Activated effector memory CD4-positive, alpha-beta T cell treated with Interleukin-2 at 50 U/mL for 16 hours (primary cell): ENCODE measurements around the gene SYTL3.
"Not testable (repeated sequence)": the region's sequence is repeated elsewhere in the genome, so short reads cannot be mapped to it uniquely, and the experiment has no call there.

Source experiments
- DNase-seq: peaks from one replicate; pipeline ENCODE4 v3.0.0-alpha.2; 2020

The SYTL3 gene

DNA sequence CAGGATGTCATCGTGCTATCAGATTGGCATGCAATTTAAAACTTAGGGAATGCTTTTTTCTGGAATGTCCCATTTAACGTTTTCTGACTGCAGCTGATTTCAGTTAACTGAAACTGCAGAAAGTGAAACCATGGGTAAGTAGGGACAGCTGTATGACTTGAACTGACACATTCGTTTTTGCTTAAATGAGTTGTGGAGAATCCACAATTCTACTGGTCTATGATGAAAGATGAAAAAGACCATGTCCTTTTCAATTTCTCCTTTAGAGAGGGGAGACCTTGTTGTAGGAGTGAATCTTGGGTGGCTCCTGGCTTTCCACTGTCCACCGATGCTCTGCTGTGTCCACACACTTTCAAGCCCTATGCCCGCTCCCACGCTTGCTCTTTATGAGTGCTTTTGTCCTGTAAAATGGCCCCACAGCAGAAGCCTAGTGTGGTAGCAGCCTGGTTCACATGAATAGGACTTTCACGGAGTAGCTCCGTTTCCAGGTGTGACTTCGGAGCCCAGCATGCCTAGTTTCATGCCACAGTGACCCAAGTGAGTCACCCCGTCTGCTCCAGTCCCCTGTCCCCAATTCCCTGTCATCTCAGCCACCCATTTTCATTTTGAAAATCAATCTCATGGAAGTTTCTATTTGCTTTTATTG is 27.2 kb upstream of the SYTL3 start:
- DNase-seq: no peak

DNA sequence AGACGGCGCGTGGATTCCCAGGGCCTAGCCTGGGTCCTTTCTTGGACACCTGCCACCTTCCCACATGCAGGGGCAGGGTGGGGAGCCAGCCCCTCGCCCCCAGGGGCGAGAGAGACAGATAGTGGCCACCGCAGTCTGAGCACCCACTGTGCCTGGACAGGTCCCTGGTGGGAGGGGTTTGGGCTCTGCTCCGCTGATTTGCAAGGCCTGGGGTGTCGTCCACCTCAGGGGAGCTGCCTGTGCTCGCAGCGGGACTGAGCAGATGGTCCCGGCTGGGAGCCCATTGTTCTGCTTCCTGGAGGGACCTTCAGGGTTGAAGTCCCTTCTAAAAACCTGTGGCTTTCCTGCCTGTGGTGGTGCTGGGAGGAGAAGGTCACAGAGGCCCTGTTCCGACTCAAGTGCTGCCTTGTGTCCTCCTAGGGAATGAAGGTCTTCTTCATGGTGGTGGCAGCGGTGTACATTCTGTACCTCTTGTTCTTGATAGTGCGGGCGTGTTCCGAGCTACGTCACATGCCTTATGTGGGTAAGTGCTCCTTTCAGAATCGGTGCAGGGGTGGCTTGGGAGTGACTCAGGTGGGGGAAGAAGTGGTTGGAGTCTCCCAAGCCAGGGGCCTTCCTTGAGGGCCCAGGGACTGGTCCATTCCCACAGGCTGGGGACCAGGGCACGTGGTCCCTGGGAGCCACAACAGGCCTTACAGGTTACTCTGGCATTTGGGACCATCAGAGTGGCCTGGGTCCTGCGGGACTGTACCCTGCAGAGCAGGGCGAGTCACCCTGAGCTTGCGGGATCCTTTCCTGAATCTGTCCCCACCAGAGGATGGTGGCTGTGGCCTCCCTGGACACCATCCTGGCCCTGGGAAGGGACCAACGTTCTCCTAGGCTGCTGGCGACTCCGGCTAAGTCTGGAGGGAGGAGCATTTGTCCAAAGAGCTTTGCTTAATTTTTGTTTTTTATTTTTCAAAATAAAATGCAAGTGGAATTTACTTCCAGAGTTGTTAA is 24.9 kb upstream of the SYTL3 start:
- DNase-seq: no peak

DNA sequence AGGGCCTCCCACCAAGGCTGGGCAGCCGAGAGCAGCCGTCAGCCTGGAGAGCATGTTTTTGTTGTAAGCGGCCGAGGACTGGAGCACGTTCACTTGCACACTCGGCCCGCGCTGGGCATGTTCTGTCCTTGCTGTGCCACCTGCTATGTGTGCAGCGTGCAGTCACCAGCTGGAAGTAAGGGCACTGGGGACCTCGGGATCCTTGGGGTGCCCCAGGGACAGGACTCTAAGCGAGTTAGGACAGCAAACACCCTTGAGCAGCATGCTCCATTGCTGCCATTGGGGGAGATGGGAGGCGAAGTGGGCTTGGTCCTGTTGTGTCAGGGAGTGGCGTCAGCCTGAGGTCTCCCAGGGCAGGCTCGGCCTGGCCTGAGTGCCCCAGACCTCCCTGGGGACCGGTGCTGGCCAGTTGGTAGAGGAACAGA is 24.0 kb upstream of the SYTL3 start:
- no peak for DNase-seq

DNA sequence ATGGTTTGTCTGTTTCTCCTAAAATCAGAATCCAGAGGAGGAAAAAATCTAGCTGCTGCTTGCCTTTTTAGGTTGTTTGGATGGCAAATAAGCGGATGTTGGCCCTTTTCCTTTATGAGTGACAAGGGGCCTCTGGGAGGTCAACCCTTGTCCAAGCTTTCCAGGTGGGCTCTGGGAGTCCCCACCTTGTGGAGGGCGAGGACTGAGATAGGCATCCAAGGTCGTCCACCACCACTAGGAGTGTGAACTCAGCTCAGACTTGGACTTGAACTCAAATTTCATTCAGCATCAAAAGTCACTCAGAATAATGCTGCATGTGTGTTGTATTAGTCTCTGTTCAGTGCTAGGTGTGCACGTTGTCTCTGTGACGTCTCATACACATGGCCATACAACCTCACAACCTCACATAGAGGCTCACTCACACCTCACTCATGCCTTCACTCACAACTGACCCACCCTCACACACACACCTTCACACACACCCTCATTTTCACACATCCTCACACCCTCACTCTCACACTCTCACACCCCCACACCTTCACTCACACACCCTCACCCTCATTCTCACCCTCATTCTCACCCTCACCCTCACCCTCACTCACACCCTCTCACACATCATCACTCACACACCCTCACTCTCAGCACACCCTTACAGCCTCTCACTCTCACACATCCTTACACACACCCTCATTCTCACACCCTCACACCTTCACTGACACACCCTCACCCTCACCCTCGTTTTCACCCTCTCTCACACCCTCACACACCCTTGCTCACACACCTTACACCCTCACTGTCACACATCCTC is 23.3 kb upstream of the SYTL3 start:
- no peak for DNase-seq

DNA sequence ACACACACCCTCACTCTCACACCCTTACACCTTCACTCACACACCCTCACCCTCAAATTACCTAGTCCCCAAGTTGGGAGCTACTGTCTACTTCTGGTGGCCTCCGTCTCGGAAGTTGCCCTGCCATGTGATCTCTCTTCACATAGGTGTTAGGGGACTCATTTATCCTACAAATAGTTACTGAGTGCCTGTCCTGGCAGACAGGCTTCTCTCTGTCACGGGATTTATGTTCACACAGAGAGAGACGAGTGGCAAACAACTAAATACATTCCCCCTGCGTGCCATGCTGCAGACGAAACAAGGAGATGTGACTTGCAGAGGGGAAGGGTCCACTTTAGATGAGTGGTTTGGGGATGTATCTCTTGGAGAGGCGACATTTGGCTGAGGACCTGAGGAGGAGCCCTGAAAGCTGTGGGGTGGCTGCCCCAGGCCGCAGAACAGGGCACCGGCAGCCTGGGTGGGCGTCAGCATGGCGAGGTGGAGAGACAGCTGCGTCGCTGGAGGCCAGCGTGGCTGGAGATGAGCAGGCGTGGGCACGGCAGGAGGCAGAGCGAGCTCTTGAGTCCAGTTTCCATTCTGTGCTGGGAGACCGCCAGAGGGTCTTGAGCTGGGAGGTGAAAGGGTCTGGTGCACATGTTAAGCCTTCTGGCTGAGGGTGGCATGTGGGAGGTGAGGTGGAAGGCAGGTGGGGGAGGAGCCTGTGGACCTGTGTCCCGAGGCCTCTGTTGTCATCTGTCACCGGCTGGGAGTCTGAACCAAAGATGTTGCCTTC is 22.5 kb upstream of the SYTL3 start:
- no peak for DNase-seq

DNA sequence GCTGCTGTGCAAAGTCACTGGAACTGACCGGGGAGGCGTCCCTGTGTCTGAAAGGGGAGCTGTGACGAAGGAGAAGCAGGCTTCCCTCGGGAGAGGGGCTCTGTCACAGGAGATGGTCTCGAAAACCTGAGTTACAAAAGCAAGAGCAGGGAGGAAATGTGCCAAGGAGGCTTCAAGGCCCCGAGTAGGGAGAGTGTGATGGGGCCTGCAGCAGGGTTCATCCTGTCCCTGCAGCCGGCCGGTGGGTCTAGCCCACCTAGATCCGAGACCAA is 22.0 kb upstream of the SYTL3 start:
- DNase-seq: no peak

DNA sequence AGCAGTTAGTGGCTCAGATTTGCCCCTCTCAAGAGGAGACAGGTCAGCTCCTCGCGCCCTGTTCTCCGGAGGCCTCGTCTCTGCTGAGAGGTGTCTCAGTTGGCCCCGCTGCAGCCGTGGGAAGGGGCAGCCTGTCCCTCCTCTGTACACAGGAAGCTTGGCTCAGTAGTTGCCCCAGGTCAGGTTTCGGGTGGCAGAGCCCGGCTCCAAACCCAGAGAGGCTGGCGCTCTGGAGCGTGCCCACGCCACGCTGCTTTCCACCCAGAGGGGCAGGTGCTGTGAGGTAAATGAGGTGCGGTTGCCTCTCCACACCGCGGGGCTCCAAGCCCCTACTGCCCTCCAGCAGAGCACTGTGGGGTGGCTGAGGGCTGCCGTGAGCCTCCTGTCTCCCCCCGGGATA is 21.3 kb upstream of the SYTL3 start:
- no peak for DNase-seq

DNA sequence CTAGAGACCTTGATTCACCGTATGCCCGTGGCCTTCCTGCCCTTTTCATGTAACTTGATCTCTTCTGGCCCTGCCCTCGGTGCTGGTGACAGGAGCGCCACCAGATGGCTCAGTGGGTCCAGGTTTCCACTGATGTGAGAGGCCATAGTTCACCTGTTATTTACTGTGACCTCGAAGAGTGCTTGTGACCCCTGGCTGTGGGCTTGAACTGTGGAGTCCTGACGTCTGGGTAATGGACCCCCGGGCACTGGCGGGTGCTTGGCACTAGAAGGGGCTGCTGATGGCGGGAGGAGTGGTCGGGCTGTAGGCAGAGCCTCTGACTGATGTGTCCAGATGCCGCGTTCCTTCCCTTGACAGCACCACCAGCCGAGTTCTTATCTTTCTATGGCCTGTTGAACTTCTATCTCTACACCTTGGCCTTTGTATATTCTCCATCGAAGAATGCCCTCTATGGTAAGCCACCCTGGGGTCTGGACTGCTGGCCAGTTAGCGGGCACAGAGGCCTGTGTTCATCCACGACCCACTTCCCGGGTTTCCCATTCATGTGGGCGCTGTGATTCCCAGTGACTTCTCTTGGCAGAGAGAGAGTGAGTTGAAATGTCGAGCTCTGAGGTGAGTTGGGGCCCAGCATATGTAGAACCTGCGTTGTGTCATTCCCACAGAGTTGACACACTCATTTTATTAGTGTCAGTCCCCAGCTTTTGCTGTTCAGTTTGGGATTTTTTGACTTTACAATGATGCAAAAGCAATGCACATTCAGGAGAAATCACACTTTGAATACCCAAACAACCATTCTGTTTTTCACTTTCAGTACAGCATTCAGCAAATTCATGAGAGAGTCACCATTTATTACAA is 20.3 kb upstream of the SYTL3 start:
- no peak for DNase-seq

DNA sequence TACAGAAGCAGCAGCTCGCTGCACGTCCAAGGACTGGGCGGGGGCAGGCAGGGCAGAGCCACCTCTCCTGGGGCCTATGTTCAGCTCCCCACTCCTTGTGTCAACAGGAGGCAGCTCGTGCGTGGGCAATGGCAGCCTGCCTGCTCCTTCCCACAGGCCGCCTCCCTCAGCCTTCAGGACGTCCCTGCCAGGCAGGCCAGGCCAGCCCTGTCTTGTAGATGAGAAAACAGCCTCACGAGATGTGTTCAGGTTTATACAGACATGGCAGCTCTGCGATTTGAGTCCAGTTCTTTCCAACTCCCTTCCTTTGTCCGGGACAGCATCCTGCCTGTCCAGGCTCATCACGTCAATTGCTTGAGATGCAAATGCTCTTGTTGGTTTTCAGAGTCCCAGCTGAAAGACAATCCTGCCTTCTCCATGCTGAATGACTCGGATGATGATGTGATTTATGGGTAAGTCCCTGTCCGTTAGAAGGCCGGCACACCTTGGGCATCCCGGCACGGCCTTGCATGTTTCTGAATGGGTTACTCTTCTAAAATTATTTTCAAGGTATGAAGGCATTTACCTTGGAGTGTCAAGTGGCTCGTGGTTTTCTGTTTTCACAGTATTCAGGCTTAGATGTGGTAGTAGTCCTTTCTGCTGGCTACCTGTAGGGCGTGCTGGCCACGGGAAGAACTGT is 18.8 kb upstream of the SYTL3 start:
- no peak for DNase-seq

DNA sequence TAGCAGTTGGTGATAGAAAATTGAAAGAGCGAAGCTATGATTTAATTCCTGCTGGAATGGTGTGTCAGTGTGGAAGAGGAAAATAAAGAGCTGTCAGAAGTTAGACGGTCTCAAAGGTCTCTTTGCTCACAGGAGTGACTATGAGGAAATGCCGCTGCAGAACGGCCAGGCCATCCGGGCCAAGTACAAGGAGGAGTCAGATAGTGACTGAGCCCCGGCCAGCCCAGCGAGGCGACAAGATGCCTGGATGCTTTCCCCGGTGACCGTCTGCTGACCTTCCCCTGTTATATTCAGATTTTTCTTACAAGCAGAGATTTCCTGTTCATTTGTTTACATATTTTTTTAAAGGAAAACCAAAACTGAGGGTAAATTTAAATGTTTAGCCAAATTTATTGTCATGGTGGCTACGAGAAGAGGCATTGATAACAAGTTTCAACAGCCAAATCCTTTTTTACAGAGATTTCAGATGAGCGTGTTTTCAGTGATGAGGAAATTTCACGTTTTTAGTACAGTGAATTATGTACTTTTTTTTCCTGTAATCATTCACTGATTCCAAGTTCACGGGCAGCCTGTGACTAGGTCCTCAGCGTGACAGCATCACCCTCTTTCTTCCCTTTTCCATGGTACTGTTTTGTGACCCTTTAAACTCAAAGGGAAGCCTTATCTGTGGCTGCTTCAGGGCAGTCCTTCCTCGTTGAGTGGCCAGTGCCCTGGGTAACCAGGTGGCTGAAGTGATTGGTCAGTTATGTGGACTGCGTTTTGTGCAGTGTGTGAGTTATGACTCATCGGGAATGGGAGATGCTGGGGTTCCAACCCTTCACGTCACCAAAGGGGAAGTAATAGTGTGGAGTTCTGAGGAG is 17.9 kb upstream of the SYTL3 start:
- no peak for DNase-seq

DNA sequence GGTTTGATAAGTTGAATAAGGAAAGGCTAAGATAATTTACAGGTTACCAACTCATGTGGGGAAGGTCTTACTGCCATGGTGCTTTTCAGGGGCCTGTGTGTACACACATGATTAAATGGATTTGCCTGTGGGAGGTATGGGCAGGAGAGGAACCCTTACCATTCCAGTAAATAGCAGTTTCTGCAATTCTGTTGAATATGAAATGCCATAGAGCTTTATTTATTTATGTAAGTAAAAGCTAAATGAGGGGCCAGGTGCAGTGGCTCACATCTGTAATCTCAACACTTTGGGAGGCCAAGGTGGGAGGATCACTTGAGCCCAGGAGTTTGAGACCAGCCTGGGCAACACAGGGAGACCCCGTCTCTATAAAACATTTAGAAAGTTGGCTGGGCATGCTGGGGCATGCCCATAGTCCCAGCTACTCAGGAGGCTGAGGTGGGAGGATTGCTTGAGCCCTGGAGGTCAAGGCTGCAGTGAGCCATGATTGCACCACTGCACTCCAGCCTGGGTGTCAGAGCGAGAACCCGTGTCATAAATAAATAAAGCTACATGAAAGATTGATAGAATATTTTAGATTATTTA is 17.2 kb upstream of the SYTL3 start:
- not testable (repeated sequence) for DNase-seq

DNA sequence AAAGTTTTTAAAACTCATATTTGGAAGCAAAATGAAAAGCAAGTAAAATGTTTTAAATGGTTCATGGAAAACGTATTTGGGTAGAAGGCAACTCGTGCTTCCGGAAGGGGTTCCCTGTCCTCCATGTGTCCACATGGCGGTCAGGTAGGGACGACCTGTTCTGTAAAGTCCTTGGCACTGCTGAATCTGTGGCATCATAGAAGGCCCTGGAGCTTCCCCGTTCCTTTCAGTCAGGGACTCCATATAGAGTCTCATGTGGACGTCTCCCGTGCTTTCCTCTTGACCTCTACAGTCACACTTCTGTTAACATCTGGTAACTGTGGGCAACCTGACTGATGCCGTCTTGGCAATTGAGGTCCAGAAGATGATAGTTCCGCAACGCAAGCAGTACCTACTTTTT is 16.7 kb upstream of the SYTL3 start:
- DNase-seq: no peak

DNA sequence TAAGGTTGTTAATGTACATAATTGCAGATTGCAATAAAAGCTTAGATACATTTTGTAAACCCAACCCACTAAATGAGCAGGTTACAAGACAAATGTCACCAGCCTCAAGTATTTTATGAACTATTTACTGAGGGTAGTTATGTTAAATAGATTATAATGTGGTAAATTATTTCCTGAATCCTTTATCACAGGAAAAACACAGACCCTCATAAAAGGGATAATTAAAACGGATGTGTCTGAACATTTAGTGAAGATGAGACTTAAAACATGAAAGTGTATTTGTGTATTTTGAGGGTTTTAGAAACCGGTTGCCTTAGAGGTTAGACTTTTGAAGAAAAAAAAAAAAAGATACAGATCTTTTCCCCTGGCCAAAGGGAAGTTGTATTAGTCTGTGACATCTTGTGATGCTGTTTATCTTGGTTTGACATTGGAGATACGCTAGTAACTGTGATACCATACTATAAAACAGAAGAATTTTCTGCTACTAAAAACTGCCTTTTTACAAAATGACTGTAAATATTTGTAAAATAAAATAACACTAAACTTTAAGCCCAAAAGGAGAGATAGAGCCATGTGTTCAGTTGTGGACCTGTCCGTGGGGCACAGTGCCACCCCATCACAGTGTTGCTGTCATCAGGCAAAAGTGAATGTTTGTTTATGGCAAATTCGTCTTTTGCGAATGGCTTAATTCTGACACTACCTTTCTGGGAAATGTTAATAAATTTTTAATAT is 15.0 kb upstream of the SYTL3 start:
- DNase-seq: no peak

DNA sequence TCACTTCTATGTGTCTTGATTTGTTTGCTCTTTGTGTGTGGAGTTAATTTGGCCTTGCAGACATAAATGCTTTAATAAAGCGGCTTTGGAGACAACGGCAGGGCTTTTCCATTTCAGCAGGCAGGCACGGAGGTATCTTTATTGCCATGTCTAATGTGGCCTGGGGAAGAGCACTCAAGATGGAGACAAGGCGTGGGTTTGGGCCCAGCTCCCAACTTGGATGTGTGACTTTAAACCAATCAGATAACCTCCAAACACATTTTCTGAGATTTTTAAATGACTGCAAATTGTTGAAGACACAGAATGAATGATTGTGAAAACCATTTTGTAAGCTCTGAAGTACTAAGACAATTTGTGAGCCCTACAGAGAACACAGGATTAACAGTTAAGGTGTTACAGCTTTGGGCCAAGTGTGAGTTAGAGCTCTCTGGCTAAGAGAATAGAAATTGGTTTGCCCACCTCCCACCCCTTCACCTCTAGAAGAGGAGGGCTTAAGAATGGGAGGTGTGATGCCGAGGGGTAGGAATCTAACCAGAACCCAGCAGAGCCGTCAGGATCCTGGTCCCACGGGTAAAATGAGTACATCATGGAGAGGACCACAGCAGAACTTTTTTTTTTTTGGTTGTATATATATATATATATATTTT is 14.3 kb upstream of the SYTL3 start:
- DNase-seq: no peak

DNA sequence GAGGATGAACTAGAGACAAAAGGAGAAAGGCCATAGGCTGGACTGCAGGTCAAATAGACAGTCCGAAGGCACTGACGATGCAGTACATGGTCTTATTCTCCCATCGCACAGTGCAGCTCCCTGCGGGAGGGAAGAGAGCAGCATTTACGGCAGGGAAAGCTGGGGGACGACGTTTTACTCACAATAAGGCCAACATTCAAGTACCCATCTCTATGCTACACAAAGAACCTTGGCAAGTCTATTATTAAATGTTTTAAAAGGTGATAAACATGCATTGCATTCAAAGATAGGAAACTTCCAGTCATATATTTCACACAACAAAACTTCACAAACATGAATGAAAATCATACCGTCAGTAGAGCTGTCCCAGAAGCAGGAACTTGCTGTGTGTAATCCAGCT is 13.1 kb upstream of the SYTL3 start:
- DNase-seq: no peak

DNA sequence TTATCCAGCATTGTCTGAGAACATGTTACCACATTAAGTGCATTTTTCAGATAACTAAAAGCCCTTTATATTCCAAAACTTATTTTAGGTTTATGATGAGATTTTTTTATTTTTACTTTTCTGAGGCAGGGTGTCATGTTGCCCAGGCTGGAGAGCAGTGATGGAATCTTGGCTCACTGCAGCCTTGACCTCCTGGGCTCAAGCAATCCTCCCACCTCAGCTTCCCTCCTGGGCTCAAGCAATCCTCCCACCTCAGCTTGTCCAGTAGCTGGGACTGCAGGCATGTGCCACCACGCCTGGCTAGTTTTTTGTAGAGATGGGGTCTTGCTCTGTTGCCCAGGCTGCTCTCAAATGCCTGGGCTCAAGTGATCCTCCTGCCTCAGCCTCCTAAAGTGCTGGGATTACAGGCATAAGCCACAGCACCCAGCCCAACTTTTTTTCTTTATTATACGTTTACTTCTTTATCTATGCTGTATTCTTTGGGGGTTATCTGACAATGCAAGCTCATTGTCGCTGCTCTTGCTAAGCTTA is 11.5 kb upstream of the SYTL3 start:
- no peak for DNase-seq

DNA sequence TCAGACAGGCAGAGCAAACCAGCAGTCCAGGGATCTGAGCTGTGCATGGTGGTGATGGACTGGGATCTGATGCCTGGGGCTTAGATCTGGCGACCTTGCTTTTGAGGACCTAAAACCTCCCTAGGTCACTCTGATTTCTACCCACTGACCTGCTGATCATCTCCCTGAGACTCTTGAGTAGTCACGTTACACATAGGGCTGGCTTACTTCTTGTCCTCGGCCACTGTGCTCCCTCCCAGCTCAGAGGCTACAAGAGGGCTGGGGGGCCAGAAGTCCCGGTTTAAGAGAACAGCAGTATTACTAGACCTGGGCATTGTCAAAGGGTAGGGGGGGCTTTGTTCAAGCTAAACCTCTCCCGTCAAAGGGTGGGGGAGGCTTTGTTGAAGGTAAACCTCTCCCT is 10.8 kb upstream of the SYTL3 start:
- DNase-seq: no peak

DNA sequence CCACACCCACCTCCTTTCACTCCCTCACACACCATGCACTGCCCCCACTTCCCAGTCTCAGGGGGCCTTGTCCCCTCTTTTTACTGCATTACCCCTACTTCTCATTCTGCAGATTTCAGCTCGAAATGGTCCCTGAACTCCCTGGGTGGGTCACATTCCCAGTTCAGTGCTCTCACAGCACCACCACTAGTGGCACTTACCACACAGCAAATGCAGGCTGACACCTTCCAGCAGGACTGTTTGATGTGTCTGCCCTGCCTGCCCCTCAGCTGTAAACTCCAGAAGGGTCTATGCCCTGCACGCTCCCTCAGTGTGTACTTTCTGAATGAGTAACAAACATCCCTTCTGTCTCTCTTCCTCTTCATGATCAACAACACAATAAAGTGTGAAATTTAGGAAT is 9.3 kb upstream of the SYTL3 start:
- DNase-seq: no peak
